ENCODE results near the gene TRPM1.

DNA sequence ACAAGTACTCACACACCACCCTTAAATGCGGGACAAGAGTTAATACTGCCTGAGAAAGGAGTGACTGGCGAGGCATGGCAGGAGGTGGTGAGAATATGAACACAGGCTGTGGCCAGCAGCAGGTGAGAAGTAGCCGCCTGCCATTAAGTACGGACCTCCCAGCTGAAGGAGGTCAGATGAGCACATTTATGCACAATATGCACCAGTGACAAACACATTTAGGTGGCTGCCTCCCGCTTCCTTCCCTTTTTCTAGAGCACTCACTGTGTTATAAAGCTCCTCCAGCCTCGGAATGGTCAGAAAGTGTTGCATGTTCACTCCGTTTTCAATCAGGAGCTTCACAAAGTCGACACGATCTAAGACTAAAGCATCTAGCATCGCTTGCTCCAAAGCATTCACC is 52.4 kb downstream of the TRPM1 start:
- TF ChIP-seq, protein P1, sequence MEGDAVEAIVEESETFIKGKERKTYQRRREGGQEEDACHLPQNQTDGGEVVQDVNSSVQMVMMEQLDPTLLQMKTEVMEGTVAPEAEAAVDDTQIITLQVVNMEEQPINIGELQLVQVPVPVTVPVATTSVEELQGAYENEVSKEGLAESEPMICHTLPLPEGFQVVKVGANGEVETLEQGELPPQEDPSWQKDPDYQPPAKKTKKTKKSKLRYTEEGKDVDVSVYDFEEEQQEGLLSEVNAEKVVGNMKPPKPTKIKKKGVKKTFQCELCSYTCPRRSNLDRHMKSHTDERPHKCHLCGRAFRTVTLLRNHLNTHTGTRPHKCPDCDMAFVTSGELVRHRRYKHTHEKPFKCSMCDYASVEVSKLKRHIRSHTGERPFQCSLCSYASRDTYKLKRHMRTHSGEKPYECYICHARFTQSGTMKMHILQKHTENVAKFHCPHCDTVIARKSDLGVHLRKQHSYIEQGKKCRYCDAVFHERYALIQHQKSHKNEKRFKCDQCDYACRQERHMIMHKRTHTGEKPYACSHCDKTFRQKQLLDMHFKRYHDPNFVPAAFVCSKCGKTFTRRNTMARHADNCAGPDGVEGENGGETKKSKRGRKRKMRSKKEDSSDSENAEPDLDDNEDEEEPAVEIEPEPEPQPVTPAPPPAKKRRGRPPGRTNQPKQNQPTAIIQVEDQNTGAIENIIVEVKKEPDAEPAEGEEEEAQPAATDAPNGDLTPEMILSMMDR (IDR thresholded peaks at IDR 0.05) = no peak
- no peak for TF ChIP-seq POLR2A (IDR thresholded peaks at IDR 0.05)

Measured in body of pancreas (tissue), 4 donors.